ENCODE measurements around the gene IER5.
A peak's percentile ranks its signal among the peaks of the same experiment; 100 is the strongest.

Gene IER5

DNA sequence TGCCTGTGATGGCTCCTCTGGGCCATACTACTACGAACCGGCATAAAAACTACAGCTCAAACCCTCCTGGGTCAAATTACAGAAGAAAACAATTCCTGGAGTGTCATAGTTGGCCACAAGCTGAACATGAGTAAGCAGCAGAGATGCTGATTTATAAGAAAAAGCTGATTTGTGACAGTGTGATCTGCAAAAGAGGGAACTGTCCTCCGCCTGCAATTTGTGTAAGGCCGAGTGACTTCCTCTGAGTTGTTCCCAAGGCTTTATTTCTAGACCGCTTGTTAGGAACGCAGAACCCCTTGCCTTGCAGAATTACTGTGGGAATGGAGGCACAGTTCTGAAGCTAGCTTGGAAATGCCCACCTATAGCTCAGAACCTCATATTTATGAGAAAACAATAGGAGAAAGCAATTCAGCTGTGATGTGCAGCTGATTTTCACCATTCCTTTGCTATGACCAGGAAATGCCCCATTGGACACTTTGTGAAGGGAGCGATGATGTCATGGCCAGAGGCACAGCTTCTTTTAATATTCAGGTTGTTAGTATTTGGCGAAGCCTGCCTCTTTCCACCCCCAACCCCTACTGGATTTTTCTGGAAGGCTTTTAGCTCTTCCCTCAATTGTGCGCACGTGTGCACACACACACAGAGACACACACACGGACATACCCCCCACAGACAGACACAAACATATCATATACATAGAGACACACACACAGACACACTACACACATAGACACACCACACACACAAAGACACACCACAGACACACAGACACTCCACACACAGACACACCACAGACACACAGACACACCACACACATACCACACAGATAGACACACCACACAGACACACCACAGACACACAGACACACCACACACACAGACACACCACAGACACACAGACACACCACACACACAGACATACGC lies 47.6 kb downstream of the IER5 start:
- peak; percentile 63 for DNase-seq

DNA sequence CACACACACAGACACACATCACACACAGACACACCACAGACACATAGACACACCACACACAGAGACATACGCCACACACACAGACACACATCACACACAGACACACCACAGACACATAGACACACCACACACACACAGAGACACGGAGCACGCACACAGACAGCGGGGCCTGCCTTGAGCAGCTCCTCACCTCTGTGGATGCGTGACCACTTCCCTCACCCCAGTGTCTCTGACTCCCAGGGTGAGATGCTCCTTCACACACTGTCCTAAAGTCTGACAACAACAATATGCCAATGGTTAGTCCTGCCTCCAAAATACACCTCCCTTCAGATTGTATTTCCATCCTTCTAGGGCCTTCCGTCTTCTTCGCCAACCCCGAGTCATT lies 48.2 kb downstream of the IER5 start:
- no peak for DNase-seq

DNA sequence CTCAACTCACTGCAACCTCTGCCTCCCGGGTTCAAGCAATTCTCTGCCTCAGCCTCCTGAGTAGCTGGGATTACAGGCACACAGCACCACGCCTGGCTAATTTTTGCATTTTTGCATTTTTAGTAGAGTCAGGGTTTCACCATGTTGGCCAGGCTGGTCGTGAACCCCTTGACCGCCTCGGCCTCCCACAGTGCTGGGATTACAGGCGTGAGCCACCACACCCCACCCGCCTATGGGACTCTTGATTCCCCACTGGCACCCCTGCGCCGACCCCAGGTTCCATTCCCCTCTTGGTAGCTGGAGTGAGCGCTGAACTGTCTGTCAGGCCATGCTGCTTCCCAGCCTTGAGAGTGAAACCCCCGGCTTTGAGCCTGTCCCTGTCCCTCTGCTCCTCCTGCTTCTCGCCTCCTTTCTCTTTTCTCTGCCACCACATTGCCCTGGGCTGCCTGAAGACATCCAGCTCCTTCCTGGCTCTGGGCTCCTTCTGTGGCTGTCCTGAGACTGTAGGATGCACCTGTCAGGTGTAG lies 48.8 kb downstream of the IER5 start:
- DNase-seq: no peak

DNA sequence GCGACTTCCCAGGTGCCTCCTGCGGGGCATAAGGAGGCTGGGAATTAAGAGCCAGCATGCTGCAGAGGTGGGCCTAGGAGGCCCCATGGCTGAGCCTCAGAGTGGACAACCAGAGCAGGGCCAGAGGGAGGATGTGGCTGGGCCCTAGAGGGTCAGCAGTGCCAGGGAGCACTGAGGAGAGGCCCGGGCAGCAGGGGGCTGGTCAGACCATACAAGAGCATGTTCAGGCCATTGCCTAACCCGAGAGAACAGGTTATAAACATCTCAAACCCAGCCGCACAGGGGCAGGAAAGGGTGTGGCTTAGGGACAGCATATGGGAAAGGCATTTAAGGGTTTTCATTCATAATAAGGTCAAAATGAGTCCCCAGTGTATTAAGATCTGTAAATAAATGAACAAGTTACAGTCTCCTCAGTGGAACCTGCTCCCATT lies 51.1 kb downstream of the IER5 start:
- no peak for DNase-seq

DNA sequence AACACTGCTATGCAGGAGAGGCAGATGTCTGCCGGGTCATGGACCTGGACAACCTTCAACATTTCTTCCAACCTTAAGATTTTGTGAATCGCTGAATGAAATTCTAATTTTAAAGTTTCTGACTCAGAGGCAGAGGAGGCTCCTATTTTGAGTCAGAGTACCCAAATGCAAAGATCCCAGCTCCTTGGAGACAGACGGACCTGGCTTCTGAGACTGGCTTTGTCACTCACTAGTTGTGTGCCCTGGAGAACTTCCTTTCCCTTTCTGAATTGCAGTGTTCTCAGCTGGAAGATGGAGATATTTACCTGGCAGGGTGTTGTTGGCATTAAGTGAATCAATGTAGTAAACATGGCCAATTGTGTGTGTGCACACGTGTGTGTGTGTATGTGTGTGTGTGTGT lies 51.9 kb downstream of the IER5 start:
- no peak for DNase-seq

DNA sequence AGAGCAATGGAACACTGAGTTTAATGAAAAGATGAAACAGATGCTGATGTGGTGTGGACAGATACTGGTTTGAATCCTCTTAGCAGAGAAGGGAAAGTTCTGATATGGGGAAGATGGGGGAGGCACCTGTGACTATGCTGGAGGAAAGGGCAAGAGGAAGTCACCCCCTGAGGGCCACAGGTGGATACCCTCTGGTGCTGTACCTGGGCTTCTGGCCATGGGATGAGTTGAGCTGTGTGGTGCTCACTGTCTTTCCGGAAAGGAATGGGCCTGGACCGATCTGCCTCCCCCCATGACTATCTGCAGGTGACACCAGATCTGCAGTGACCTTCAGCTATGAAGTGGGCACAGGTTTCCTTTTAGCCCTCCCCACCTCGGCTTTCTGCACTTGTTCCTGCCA lies 52.4 kb downstream of the IER5 start:
- no peak for DNase-seq

DNA sequence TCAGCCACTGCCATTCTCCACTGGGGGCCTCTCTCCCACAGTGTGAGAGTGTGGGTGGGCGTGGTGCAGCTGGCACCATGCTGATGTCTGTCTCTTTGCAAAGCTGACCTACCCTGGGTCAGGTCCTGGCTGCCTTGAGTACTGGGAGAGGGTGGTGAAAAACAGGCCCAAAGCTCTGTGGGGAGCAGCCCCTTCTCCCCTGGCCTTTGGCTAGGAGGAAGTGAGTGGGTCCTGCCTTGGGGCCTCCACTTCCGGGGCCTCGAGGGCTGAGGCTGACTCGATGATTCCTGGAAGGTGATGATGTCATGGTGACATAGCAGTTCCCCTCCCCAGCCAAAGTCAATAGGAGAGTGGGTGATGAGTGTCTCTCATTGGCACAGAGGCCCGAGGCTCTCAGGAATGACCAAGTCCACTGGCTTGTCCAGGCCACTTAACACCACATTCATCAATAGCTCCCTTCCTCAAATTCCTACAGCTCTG lies 53.0 kb downstream of the IER5 start:
- DNase-seq: peak; percentile 51
